Breast epithelium (tissue), 3 donors: ENCODE results near the gene CGREF1.

Source experiments
- POLR2A ChIP-seq: fragments of 450-650 bp; IDR thresholded peaks from one replicate; pipeline ENCODE4 v1.6.1; 2016; ENCODE audit warnings: antibody characterized with exemption, mild to moderate bottlenecking, moderate library complexity
- POLR2AphosphoS5 ChIP-seq, 3 donors: sonication (generic); formaldehyde crosslinking; IDR thresholded peaks; one replicate each; pipeline ENCODE4 v1.6.1; 2017; ENCODE audit warnings: antibody characterized with exemption in 3 of 3

DNA sequence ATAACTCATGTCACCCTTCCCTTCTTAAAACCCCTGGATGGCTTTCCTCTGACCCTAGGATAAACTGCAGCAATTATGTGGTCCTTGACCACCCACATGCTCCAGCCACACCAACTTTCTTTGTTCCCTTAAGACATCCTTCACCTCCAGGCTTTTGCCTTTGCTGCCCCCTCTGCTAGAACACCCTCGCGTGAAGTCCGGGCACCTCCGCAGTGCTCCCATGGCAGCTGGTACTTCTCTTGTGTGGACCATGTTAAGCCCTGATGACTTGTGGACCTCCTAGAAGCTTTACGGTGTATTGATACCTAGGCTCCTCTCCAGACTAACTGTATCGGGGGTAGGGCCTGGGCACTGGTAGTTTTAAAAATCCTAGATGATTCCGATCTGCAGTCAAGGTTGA lies 3.9 kb upstream of the CGREF1 start:
- no peak for TF ChIP-seq POLR2A
- TF ChIP-seq POLR2AphosphoS5 (IDR thresholded peaks at IDR 0.05) = no peak
